Measurements from ENCODE around the gene MYRFL. TPM values are rescaled to one million over a fixed set of nuclear protein-coding genes. Genes with fewer than 3 reads are reported as not detected.

The MYRFL gene
- total RNA-seq, 1 experiment from 2014 or later = 0.57 TPM

DNA sequence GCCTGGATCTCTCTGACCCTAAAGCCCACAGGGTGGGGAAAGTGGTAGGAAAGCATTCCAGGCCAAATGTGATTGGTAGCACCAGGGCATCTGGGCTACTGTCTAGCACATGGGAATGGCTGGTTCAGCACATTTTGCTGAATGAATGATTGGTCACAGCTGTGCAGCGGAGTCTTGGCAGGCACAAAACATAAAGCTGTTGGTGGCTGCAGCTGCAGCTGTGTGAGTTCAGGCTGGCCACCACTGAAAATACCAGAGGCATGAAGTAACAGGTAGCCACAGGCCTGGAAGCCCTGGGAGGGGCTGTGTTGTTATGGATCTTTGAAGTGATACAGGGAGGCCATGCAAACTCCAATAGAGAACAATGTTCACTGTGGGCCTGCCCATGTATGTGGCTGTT lies 72.7 kb downstream of the MYRFL start:
- no peak overlapping the region for H2BK20ac ChIP-seq (ENCODE audit: low read depth, low read length, poor library complexity, severe bottlenecking)
- no peaks in the 10 kb centered on the region for H3K9me3 ChIP-seq (ENCODE audit: control insufficient read depth, low read depth, low read length)
- no peak overlapping the region for H3K14ac ChIP-seq (ENCODE audit: insufficient read depth, low read length)
- Mint-ChIP-seq H3K27me3 (ENCODE audit: low read depth) (no peaks in the 10 kb centered on the region; the same call in 1 of the 2 replicates), H3K27ac (peak overlapping the region in 2 of 3 experiments; percentile 62 to 80; a peak in 2 of 7 replicates), H3K9me3 (no peaks in the 10 kb centered on the region), H3K4me3 (no peak overlapping the region), H3K4me1 (peaks cover 52 to 68% of the 10 kb centered on the region in 2 experiments), H3K36me3 (ENCODE audit: insufficient read depth in 1 of 3, low read depth in 3 of 3) (peaks cover 0 to 2% (median 0%) of the 10 kb centered on the region in 3 experiments; a peak in 1 of 7 replicates)
- no peak overlapping the region for H3K9ac ChIP-seq (ENCODE audit: extremely low read depth, insufficient read length, low read length)
- H2BK12ac ChIP-seq (ENCODE audit: insufficient read length, low read depth, low read length) = no peak overlapping the region
- H3T11ph ChIP-seq (ENCODE audit: low read length) = no peak overlapping the region
- H3K4me1 ChIP-seq (ENCODE audit: insufficient read depth, low read length) = peaks cover 23% of the 10 kb centered on the region
- H2BK15ac ChIP-seq (ENCODE audit: low read depth, low read length) = no peak overlapping the region
- H3K23ac ChIP-seq (ENCODE audit: insufficient read length, low read depth, low read length) = no peak overlapping the region
- H3K27ac ChIP-seq (ENCODE audit: insufficient read length, low read depth, low read length) = no peak overlapping the region
- no peak overlapping the region for H2BK5ac ChIP-seq (ENCODE audit: insufficient read length, low read length)
- WGBS (ENCODE audit: extremely low coverage, insufficient read length, low lambda C conversion rate) = no CpG with 5 or more reads among the region's 1 CpG
- no peak overlapping the region for H2BK120ac ChIP-seq (ENCODE audit: low read depth, low read length, poor library complexity, severe bottlenecking)
- H3K4ac ChIP-seq (ENCODE audit: low read depth, low read length) = no peak overlapping the region
- H2AFZ ChIP-seq (ENCODE audit: low read length) = no peak overlapping the region
- H4K8ac ChIP-seq (replicated peaks; ENCODE audit: insufficient read length, low read depth, low read length) = no peak overlapping the region
- no peaks in the 10 kb centered on the region for H3K27me3 ChIP-seq (ENCODE audit: insufficient read depth, low read length)
- H3K56ac ChIP-seq (ENCODE audit: insufficient read length, low read depth, low read length) = no peak overlapping the region
- no peaks in the 10 kb centered on the region for H4K20me1 ChIP-seq (ENCODE audit: control insufficient read depth, insufficient read depth, insufficient read length)
- TF ChIP-seq CTCF (conservative IDR thresholded peaks at IDR 0.05) = no peak
- H4K5ac ChIP-seq (ENCODE audit: insufficient read length, low read depth, low read length) = no peak overlapping the region
- no peak overlapping the region for H4K91ac ChIP-seq (ENCODE audit: insufficient read length, low read depth, low read length)
- no peak overlapping the region for H2AK5ac ChIP-seq (ENCODE audit: insufficient read length, low read length)
- H3K18ac ChIP-seq (ENCODE audit: insufficient read length, low read depth, low read length) = no peak overlapping the region
- H3K4me2 ChIP-seq (ENCODE audit: insufficient read depth, insufficient read length, low read length) = no peak overlapping the region
- H3K23me2 ChIP-seq (ENCODE audit: insufficient read length, low read depth, low read length, poor library complexity, severe bottlenecking) = no peaks in the 10 kb centered on the region
- H3K79me2 ChIP-seq (ENCODE audit: insufficient read depth, low read length) = no peaks in the 10 kb centered on the region
- no peaks in the 10 kb centered on the region for H3K79me1 ChIP-seq (ENCODE audit: insufficient read depth, low read depth, low read length, poor library complexity, severe bottlenecking)
- peak; percentile 59 for DNase-seq
